ENCODE results near the gene SPRR4.

SPRR4 gene, protein sequence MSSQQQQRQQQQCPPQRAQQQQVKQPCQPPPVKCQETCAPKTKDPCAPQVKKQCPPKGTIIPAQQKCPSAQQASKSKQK
- 0 reads per million in 9 experiments for total RNA-seq

DNA sequence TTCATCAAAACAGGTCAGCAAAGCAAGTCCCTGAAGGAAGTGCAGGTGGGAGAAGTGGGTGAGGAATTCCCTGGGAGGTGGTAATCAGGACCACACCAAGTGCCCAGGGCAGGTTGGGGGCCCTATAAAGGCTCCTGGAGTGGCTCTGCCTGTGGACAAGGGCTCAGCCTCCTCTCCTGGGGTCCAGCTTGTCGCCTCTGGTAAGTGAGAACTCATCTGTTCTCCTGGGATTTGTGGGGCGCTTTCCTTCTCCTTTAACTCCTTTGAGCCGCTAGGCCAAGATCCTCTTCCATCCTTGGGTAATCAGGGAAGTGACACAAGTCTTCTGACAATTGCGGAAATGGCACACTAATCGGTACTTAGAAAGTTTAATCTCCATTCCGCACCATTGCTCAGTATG lies at the start of gene SPRR4:
TSS of gene SPRR4 (plus strand) at position 154 of the 400 bp plus-strand sequence. CDS start 1,243 bp downstream, outside the sequence.
- Mint-ChIP-seq H3K4me3 (no peak within 1 kb of the TSS), H3K27ac (no peak within 1 kb of the TSS), H3K4me1 (ENCODE audit: low read depth in 2 of 2) (no peaks in the 10 kb centered on the region), H3K9me3 (no peaks in the 10 kb centered on the region), H3K27me3 (peaks cover 28 to 50% of the 10 kb centered on the region in 2 donors), H3K36me3 (ENCODE audit: insufficient read depth) (no peaks in the 10 kb centered on the region)
- no peak for ATAC-seq (replicated peaks)
- no peak for DNase-seq

DNA sequence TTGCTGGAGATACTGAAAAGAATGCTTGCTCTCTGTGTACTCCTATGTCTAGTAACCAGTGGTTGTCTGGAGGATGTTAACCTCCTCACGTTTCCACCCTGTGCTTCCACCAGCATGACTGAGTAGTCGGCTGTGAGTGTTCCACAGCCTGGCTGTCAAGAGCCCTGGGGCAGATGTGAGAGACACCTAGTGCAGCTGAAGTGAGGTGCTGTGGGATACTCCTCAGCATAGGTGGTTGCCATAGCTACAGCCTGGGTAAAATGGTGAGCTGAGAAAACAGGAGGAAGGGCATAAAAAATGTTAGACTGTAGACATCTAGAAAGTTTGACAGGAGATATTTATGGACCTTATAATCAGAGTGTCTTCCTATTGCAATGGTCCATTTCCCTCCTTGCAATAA lies 46.3 kb upstream of the SPRR4 start:
- no peak for ATAC-seq (replicated peaks)
- peaks cover 8 to 44% of the 10 kb centered on the region in 2 donors for H3K27me3 Mint-ChIP-seq
- H3K27ac Mint-ChIP-seq = no peak overlapping the region
- no peaks in the 10 kb centered on the region for H3K36me3 Mint-ChIP-seq (ENCODE audit: insufficient read depth)
- no peaks in the 10 kb centered on the region for H3K4me1 Mint-ChIP-seq (ENCODE audit: low read depth in 2 of 2)
- DNase-seq = no peak
- H3K4me3 Mint-ChIP-seq = no peak overlapping the region
- no peaks in the 10 kb centered on the region for H3K9me3 Mint-ChIP-seq

DNA sequence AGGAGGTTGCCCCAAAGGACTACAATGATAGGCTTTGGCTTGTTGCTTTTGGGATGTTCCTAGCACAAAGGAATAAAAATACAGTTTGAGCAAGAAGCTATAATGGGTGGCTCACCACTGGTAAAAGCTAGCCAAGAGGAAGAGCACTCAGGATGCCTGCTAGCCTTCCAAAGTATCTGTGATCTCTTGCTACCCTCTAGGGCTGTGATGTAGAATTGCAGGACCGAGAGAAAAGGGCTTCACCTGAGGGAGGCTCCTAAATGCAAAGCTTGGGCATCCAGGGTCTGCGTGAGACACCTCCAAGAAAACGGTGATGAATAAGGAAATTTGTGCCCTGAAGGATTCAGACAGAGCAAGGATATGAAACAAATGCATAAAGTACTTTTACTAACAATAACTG lies 44.4 kb upstream of the SPRR4 start:
- DNase-seq (no peak), ATAC-seq (replicated peaks) (no peak)
- H3K27me3 Mint-ChIP-seq = peaks cover 8 to 43% of the 10 kb centered on the region in 2 donors
- no peaks in the 10 kb centered on the region for H3K9me3 Mint-ChIP-seq
- H3K4me3 Mint-ChIP-seq = no peak overlapping the region
- H3K27ac Mint-ChIP-seq = no peak overlapping the region
- no peaks in the 10 kb centered on the region for H3K36me3 Mint-ChIP-seq (ENCODE audit: insufficient read depth)
- no peaks in the 10 kb centered on the region for H3K4me1 Mint-ChIP-seq (ENCODE audit: low read depth in 2 of 2)

GRCh38 chr1:152928671-152929070 lies 41.8 kb upstream of the SPRR4 start:
- no peak overlapping the region for H3K27ac Mint-ChIP-seq
- no peak overlapping the region for H3K4me3 Mint-ChIP-seq
- no peaks in the 10 kb centered on the region for H3K36me3 Mint-ChIP-seq (ENCODE audit: insufficient read depth)
- peaks cover 0 to 25% of the 10 kb centered on the region in 2 donors for H3K27me3 Mint-ChIP-seq
- ATAC-seq (replicated peaks) (no peak), DNase-seq (no peak)
- no peaks in the 10 kb centered on the region for H3K4me1 Mint-ChIP-seq (ENCODE audit: low read depth in 2 of 2)
- H3K9me3 Mint-ChIP-seq = no peaks in the 10 kb centered on the region

GRCh38 chr1:152932170-152932811 lies 38.2 kb upstream of the SPRR4 start:
- Mint-ChIP-seq H3K4me3 (no peak overlapping the region), H3K4me1 (ENCODE audit: low read depth in 2 of 2) (no peaks in the 10 kb centered on the region), H3K27ac (no peak overlapping the region)

GRCh38 chr1:152933196-152933595 lies 37.3 kb upstream of the SPRR4 start:
- Mint-ChIP-seq H3K4me3 (no peak overlapping the region), H3K27ac (no peak overlapping the region), H3K9me3 (peaks cover 0 to 1% of the 10 kb centered on the region in 2 donors), H3K27me3 (peaks cover 0 to 31% of the 10 kb centered on the region in 2 donors), H3K36me3 (ENCODE audit: insufficient read depth) (no peaks in the 10 kb centered on the region), H3K4me1 (ENCODE audit: low read depth in 2 of 2) (no peaks in the 10 kb centered on the region)
- ATAC-seq (replicated peaks) = no peak
- no peak for DNase-seq

More at GRCh38 chr1:152932170-152932811, 38.2 kb upstream of the SPRR4 start:
- DNase-seq (no peak), ATAC-seq (replicated peaks) (no peak)
- Mint-ChIP-seq H3K9me3 (peaks cover 0 to 1% of the 10 kb centered on the region in 2 donors), H3K36me3 (ENCODE audit: insufficient read depth) (no peaks in the 10 kb centered on the region), H3K27me3 (peaks cover 0 to 31% of the 10 kb centered on the region in 2 donors)

- no peak overlapping the region for H3K27ac Mint-ChIP-seq
- H3K9me3 Mint-ChIP-seq = peaks cover 0 to 1% of the 10 kb centered on the region in 2 donors
- H3K4me1 Mint-ChIP-seq (ENCODE audit: low read depth in 2 of 2) = no peaks in the 10 kb centered on the region
- DNase-seq (no peak), ATAC-seq (replicated peaks) (no peak)
- H3K4me3 Mint-ChIP-seq = no peak overlapping the region
- peaks cover 16 to 17% of the 10 kb centered on the region in 2 donors for H3K27me3 Mint-ChIP-seq
- no peaks in the 10 kb centered on the region for H3K36me3 Mint-ChIP-seq (ENCODE audit: insufficient read depth)
These were observed 29.8 kb upstream of the SPRR4 start for GRCh38 chr1:152940614-152941013.

GRCh38 chr1:152941037-152941711 lies 29.3 kb upstream of the SPRR4 start:
- Mint-ChIP-seq H3K4me3 (no peak overlapping the region), H3K36me3 (ENCODE audit: insufficient read depth) (no peaks in the 10 kb centered on the region), H3K27me3 (peaks cover 10 to 17% of the 10 kb centered on the region in 2 donors), H3K9me3 (peaks cover 0 to 1% of the 10 kb centered on the region in 2 donors), H3K4me1 (ENCODE audit: low read depth in 2 of 2) (no peaks in the 10 kb centered on the region), H3K27ac (no peak overlapping the region)
- no peak for DNase-seq
- ATAC-seq (replicated peaks) = no peak

- no peak overlapping the region for H3K27ac Mint-ChIP-seq
- no peaks in the 10 kb centered on the region for H3K9me3 Mint-ChIP-seq
- DNase-seq (no peak), ATAC-seq (replicated peaks) (no peak)
- H3K36me3 Mint-ChIP-seq (ENCODE audit: insufficient read depth) = no peaks in the 10 kb centered on the region
- H3K4me1 Mint-ChIP-seq (ENCODE audit: low read depth in 2 of 2) = no peaks in the 10 kb centered on the region
- H3K27me3 Mint-ChIP-seq = peaks cover 20 to 25% of the 10 kb centered on the region in 2 donors
- no peak overlapping the region for H3K4me3 Mint-ChIP-seq
These were observed 28.3 kb upstream of the SPRR4 start for GRCh38 chr1:152942161-152942560.

DNA sequence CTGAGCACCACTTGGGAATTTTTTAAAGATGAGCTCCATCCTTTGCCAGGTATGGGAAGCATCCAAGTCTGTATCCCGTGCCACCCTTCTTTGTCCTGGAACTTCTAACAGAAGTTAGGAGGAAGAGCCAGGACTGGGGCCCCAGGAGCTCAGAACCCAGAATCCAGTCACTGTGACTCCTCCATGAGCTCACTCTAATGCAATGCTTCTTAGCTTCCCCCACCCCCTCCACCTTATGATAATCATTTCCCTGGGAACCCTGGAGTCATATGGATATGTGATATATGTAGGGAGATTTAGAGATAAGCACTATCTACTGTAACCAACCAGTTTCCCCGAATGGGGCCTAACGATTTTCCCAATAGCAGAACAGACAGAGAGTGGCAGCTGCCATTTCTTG lies 24.2 kb upstream of the SPRR4 start:
- Mint-ChIP-seq H3K36me3 (ENCODE audit: insufficient read depth) (no peaks in the 10 kb centered on the region), H3K4me3 (no peak overlapping the region), H3K27ac (no peak overlapping the region), H3K9me3 (no peaks in the 10 kb centered on the region), H3K4me1 (ENCODE audit: low read depth in 2 of 2) (no peaks in the 10 kb centered on the region), H3K27me3 (peaks cover 29 to 34% of the 10 kb centered on the region in 2 donors)
- ATAC-seq (replicated peaks) = no peak
- no peak for DNase-seq

DNA sequence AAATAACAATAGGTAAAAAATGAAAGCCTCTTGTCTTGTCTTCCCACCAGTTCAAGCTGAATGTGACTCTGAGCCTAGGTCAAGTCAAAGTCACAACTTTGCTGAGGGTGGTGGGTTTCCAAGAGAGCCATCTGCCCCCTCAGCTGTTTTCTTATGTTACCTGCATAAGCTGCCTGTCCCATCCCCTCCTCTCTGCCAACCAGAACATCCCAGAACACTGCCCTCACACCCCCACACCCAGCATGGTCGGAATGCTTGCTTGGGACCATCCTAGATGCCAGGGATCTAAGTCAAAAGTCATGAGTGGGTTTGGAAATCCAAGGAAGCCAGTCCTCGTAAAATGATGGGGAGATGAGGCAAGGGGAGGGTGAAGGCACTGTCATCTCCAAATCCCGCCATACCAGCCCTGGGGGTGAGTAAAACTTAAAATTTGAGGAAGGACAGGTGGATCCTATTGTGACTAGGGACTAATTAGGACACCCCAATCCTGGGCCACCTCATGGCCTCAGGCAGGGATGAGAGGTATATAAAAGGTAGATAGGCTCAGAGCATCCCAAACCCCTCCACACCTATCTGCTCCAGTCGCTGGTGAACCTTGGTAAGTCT lies 23.7 kb upstream of the SPRR4 start, which contains the start of gene SPRR5:
TSS of gene SPRR5 (plus strand) at position 556 of the 606 bp plus-strand sequence. CDS start 1,349 bp downstream, outside the sequence.
- Mint-ChIP-seq H3K4me3 (no peak within 1 kb of the TSS), H3K27me3 (peaks cover 29 to 36% of the 10 kb centered on the region in 2 donors), H3K4me1 (ENCODE audit: low read depth in 2 of 2) (no peaks in the 10 kb centered on the region), H3K36me3 (ENCODE audit: insufficient read depth) (no peaks in the 10 kb centered on the region), H3K27ac (no peak within 1 kb of the TSS), H3K9me3 (no peaks in the 10 kb centered on the region)
- no peak for ATAC-seq (replicated peaks)
- no peak for DNase-seq

GRCh38 chr1:152951711-152952110 lies 18.7 kb upstream of the SPRR4 start:
- ATAC-seq (replicated peaks) (no peak), DNase-seq (no peak)
- Mint-ChIP-seq H3K9me3 (no peaks in the 10 kb centered on the region), H3K27ac (no peak overlapping the region), H3K4me1 (ENCODE audit: low read depth in 2 of 2) (no peaks in the 10 kb centered on the region), H3K27me3 (peaks cover 42 to 51% of the 10 kb centered on the region in 2 donors), H3K4me3 (no peak overlapping the region), H3K36me3 (ENCODE audit: insufficient read depth) (no peaks in the 10 kb centered on the region)

DNA sequence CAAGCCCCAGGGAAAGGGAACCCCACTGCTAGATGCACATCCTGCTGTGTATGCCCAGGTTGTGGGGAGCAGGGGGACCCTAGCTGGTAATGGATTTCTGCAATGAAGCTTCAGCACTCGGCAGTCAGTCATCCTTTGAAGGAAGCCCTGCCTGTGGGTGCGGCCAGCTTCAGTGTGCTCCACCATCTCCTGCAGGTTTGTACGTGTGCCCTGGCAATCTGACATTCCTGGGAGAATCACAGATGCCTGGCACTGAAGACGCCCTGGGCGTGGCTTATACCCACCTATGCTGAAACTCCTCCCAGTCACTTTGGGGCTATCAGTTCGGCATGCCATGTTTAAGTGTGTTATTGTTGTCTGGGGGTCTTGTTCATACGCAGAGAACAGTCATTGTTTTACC lies 16.7 kb upstream of the SPRR4 start:
- DNase-seq (no peak), ATAC-seq (replicated peaks) (no peak)
- peaks cover 0 to under 1% of the 10 kb centered on the region in 2 donors for H3K4me1 Mint-ChIP-seq (ENCODE audit: low read depth in 2 of 2)
- H3K36me3 Mint-ChIP-seq (ENCODE audit: insufficient read depth) = no peaks in the 10 kb centered on the region
- no peaks in the 10 kb centered on the region for H3K9me3 Mint-ChIP-seq
- H3K27me3 Mint-ChIP-seq = peaks cover 38 to 43% of the 10 kb centered on the region in 2 donors
- H3K27ac Mint-ChIP-seq = no peak overlapping the region
- H3K4me3 Mint-ChIP-seq = no peak overlapping the region

All from effector memory CD8-positive, alpha-beta T cell (primary cell).